Measurements from ENCODE around the gene C11orf65.

The C11orf65 gene

DNA sequence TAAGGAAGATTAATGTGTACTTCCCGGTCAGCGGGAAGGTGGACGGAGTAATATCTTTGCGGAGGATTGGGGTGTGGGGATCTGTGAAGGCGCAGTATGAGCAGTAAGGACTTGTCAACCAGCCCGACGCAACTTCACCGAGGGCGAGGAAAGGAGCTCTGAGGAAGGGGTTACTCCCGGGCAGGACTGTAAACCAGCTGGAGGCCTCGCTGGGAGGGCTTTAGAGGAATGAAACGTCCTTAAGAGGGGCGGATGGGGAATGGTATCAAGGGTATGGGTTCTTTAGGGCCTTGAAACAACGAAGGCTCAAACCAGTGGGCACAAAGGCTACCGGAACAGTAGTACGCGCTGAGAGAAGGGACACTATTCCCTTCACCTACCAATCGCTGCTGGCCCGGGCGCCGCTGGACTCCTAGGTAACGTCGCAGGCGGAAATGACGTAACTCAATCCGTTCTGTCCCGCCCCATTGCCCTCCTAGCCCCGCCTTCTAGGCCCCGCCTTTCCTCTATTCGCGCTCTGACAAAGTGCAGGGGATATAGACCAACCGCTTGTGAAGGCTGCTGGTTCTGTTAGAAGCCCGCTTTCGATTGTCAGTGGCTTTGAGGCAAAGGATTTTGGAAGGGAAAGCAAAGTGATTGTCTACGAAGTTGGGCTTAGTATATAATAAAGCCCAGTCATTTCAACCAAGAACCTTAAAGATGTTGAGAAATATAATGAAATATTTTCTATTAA, at the start of gene C11orf65 (continued):
- TF ChIP-seq GLIS2 (tag by site-specific recombination; IDR thresholded peaks at IDR 0.05) (peak; percentile 33; the same call in 1 of the 2 replicates), ZNF426 (tag by site-specific recombination; IDR thresholded peaks at IDR 0.05) (no peak), BCL11A (tag by site-specific recombination; IDR thresholded peaks at IDR 0.05; ENCODE audit: low read depth) (no peak), ZNF677 (tag by site-specific recombination; IDR thresholded peaks at IDR 0.05) (no peak), KLF1 (tag by site-specific recombination; IDR thresholded peaks at IDR 0.05) (no peak), ZNF394 (tag by site-specific recombination; IDR thresholded peaks at IDR 0.05; ENCODE audit: borderline replicate concordance) (no peak), ZNF558 (tag by site-specific recombination; IDR thresholded peaks at IDR 0.05) (no peak), SP7 (tag by site-specific recombination; IDR thresholded peaks at IDR 0.05) (no peak), ZNF146 (tag by site-specific recombination; IDR thresholded peaks at IDR 0.05) (no peak), ZXDB (tag by site-specific recombination; IDR thresholded peaks at IDR 0.05) (peak; percentile 58; the same call in 1 of the 2 replicates), ZNF366 (tag by site-specific recombination; conservative IDR thresholded peaks at IDR 0.05) (0 out of 2 replicates have a peak, but pooled peaks have one; percentile 43), ZNF248 (tag by site-specific recombination; IDR thresholded peaks at IDR 0.05) (no peak), ZNF2 (tag by site-specific recombination; IDR thresholded peaks at IDR 0.05) (0 out of 2 replicates have a peak, but pooled peaks have one; percentile 40), ZNF776 (tag by site-specific recombination; IDR thresholded peaks at IDR 0.05; ENCODE audit: borderline replicate concordance) (no peak), OVOL3 (tag by site-specific recombination; IDR thresholded peaks at IDR 0.05) (no peak), ZNF596 (tag by site-specific recombination; IDR thresholded peaks at IDR 0.05) (no peak), MYNN (tag by site-specific recombination; IDR thresholded peaks at IDR 0.05; ENCODE audit: borderline replicate concordance) (no peak), ZNF777 (tag by site-specific recombination; IDR thresholded peaks at IDR 0.05; ENCODE audit: borderline replicate concordance) (peak; percentile 28; the same call in 1 of the 2 replicates), ZNF175 (tag by site-specific recombination; IDR thresholded peaks at IDR 0.05) (no peak), ZNF768 (tag by site-specific recombination; IDR thresholded peaks at IDR 0.05) (no peak), ZNF600 (tag by site-specific recombination; IDR thresholded peaks at IDR 0.05) (peak; percentile 81), ZNF10 (tag by site-specific recombination; IDR thresholded peaks at IDR 0.05) (peak; percentile 71)
- TF ChIP-seq, protein P1, sequence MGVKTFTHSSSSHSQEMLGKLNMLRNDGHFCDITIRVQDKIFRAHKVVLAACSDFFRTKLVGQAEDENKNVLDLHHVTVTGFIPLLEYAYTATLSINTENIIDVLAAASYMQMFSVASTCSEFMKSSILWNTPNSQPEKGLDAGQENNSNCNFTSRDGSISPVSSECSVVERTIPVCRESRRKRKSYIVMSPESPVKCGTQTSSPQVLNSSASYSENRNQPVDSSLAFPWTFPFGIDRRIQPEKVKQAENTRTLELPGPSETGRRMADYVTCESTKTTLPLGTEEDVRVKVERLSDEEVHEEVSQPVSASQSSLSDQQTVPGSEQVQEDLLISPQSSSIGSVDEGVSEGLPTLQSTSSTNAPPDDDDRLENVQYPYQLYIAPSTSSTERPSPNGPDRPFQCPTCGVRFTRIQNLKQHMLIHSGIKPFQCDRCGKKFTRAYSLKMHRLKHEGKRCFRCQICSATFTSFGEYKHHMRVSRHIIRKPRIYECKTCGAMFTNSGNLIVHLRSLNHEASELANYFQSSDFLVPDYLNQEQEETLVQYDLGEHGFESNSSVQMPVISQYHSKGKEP (tag by site-specific recombination; IDR thresholded peaks at IDR 0.05), result no peak
- TF ChIP-seq, protein P2, sequence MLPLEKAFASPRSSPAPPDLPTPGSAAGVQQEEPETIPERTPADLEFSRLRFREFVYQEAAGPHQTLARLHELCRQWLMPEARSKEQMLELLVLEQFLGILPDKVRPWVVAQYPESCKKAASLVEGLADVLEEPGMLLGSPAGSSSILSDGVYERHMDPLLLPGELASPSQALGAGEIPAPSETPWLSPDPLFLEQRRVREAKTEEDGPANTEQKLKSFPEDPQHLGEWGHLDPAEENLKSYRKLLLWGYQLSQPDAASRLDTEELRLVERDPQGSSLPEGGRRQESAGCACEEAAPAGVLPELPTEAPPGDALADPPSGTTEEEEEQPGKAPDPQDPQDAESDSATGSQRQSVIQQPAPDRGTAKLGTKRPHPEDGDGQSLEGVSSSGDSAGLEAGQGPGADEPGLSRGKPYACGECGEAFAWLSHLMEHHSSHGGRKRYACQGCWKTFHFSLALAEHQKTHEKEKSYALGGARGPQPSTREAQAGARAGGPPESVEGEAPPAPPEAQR (tag by site-specific recombination; IDR thresholded peaks at IDR 0.05), result no peak
- TF ChIP-seq, protein P3, sequence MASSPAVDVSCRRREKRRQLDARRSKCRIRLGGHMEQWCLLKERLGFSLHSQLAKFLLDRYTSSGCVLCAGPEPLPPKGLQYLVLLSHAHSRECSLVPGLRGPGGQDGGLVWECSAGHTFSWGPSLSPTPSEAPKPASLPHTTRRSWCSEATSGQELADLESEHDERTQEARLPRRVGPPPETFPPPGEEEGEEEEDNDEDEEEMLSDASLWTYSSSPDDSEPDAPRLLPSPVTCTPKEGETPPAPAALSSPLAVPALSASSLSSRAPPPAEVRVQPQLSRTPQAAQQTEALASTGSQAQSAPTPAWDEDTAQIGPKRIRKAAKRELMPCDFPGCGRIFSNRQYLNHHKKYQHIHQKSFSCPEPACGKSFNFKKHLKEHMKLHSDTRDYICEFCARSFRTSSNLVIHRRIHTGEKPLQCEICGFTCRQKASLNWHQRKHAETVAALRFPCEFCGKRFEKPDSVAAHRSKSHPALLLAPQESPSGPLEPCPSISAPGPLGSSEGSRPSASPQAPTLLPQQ (tag by site-specific recombination; IDR thresholded peaks at IDR 0.05), result no peak; the same call in 1 of the 2 replicates
- TF ChIP-seq, protein P4, sequence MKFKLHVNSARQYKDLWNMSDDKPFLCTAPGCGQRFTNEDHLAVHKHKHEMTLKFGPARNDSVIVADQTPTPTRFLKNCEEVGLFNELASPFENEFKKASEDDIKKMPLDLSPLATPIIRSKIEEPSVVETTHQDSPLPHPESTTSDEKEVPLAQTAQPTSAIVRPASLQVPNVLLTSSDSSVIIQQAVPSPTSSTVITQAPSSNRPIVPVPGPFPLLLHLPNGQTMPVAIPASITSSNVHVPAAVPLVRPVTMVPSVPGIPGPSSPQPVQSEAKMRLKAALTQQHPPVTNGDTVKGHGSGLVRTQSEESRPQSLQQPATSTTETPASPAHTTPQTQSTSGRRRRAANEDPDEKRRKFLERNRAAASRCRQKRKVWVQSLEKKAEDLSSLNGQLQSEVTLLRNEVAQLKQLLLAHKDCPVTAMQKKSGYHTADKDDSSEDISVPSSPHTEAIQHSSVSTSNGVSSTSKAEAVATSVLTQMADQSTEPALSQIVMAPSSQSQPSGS (tag by site-specific recombination; IDR thresholded peaks at IDR 0.05; ENCODE audit: low read depth), result peak; percentile 98
- TF ChIP-seq, protein P5, sequence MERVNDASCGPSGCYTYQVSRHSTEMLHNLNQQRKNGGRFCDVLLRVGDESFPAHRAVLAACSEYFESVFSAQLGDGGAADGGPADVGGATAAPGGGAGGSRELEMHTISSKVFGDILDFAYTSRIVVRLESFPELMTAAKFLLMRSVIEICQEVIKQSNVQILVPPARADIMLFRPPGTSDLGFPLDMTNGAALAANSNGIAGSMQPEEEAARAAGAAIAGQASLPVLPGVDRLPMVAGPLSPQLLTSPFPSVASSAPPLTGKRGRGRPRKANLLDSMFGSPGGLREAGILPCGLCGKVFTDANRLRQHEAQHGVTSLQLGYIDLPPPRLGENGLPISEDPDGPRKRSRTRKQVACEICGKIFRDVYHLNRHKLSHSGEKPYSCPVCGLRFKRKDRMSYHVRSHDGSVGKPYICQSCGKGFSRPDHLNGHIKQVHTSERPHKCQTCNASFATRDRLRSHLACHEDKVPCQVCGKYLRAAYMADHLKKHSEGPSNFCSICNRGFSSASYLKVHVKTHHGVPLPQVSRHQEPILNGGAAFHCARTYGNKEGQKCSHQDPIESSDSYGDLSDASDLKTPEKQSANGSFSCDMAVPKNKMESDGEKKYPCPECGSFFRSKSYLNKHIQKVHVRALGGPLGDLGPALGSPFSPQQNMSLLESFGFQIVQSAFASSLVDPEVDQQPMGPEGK (tag by site-specific recombination; IDR thresholded peaks at IDR 0.05), result 0 out of 2 replicates have a peak, but pooled peaks have one; percentile 40
- TF ChIP-seq, protein P6, sequence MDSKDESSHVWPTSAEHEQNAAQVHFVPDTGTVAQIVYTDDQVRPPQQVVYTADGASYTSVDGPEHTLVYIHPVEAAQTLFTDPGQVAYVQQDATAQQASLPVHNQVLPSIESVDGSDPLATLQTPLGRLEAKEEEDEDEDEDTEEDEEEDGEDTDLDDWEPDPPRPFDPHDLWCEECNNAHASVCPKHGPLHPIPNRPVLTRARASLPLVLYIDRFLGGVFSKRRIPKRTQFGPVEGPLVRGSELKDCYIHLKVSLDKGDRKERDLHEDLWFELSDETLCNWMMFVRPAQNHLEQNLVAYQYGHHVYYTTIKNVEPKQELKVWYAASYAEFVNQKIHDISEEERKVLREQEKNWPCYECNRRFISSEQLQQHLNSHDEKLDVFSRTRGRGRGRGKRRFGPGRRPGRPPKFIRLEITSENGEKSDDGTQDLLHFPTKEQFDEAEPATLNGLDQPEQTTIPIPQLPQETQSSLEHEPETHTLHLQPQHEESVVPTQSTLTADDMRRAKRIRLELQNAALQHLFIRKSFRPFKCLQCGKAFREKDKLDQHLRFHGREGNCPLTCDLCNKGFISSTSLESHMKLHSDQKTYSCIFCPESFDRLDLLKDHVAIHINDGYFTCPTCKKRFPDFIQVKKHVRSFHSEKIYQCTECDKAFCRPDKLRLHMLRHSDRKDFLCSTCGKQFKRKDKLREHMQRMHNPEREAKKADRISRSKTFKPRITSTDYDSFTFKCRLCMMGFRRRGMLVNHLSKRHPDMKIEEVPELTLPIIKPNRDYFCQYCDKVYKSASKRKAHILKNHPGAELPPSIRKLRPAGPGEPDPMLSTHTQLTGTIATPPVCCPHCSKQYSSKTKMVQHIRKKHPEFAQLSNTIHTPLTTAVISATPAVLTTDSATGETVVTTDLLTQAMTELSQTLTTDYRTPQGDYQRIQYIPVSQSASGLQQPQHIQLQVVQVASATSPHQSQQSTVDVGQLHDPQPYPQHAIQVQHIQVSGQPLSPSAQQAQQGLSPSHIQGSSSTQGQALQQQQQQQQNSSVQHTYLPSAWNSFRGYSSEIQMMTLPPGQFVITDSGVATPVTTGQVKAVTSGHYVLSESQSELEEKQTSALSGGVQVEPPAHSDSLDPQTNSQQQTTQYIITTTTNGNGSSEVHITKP (tag by site-specific recombination; IDR thresholded peaks at IDR 0.05), result peak; percentile 79

All from HEK293 (cell line).